Mesendoderm (in vitro differentiated cells): Measurements from ENCODE around the gene NRXN3.

Experiments
- DNase-seq: peaks from one replicate; pipeline ENCODE4 v3.0.0; 2013
- H2AK5ac ChIP-seq: 2 replicates; pipeline ENCODE4 v1.6.1; 2013; ENCODE audit warnings: low read length, inconsistent platforms
- H2BK120ac ChIP-seq: 2 replicates; pipeline ENCODE4 v1.6.1; 2013; ENCODE audit warnings: low read depth, mild to moderate bottlenecking, low read length, moderate library complexity, mixed read lengths
- H2BK15ac ChIP-seq: replicated peaks from 2 replicates; pipeline ENCODE4 v1.6.1; 2013; ENCODE audit warnings: low read depth, mild to moderate bottlenecking, moderate library complexity
- H2BK5ac ChIP-seq: 2 replicates; pipeline ENCODE4 v1.6.1; 2013; ENCODE audit warnings: low read length, inconsistent platforms
- H3K18ac ChIP-seq: 2 replicates; pipeline ENCODE4 v1.6.1; 2013; ENCODE audit warnings: mild to moderate bottlenecking, low read length, mixed read lengths
- H3K23ac ChIP-seq: one replicate; pipeline ENCODE4 v1.6.1; 2013; ENCODE audit warnings: low read length
- H3K27ac ChIP-seq: 2 replicates; pipeline ENCODE4 v1.5.1; 2013; ENCODE audit warnings: low read depth, mild to moderate bottlenecking, inconsistent platforms, low read length, moderate library complexity
- H3K27me3 ChIP-seq: 2 replicates; pipeline ENCODE4 v1.6.1; 2013; ENCODE audit warnings: low read length, control low read depth, mild to moderate bottlenecking, inconsistent platforms; ENCODE audit not compliant: insufficient read depth, poor library complexity
- H3K36me3 ChIP-seq: 2 replicates; pipeline ENCODE4 v1.6.1; 2013; ENCODE audit warnings: low read length, inconsistent platforms; ENCODE audit not compliant: control insufficient read depth, insufficient read depth
- H3K4ac ChIP-seq: one replicate; pipeline ENCODE4 v1.6.1; 2013; ENCODE audit warnings: low read depth, mild to moderate bottlenecking, low read length, moderate library complexity
- H3K4me1 ChIP-seq: 2 replicates; pipeline ENCODE4 v1.6.1; 2013; ENCODE audit warnings: low read depth, low read length, inconsistent platforms; ENCODE audit not compliant: control insufficient read depth
- H3K4me2 ChIP-seq: 2 replicates; pipeline ENCODE4 v1.6.1; 2013; ENCODE audit warnings: low read length
- H3K4me3 ChIP-seq: 2 replicates; pipeline ENCODE4 v1.5.1; 2013; ENCODE audit warnings: mild to moderate bottlenecking, low read length
- H3K56ac ChIP-seq: one replicate; pipeline ENCODE4 v1.6.1; 2013; ENCODE audit warnings: low read length
- H3K79me1 ChIP-seq: 2 replicates; pipeline ENCODE4 v1.6.1; 2013; ENCODE audit warnings: low read length, inconsistent platforms
- H3K79me2 ChIP-seq: 2 replicates; pipeline ENCODE4 v1.6.1; 2013; ENCODE audit warnings: mild to moderate bottlenecking, low read length; ENCODE audit not compliant: control insufficient read depth, insufficient read depth
- H3K9ac ChIP-seq: 2 replicates; pipeline ENCODE4 v1.6.1; 2013; ENCODE audit warnings: low read length, inconsistent platforms
- H4K5ac ChIP-seq: one replicate; pipeline ENCODE4 v1.6.1; 2013; ENCODE audit warnings: low read length
- H4K8ac ChIP-seq: one replicate; pipeline ENCODE4 v1.6.1; 2013; ENCODE audit warnings: low read depth, mild to moderate bottlenecking, control low read depth, low read length, moderate library complexity
- WGBS: extraction: QIAGEN DNeasy Blood & Tissue Kit; methylation state at CpG from one replicate; pipeline ENCODE4 v1.1.7; 2013; ENCODE audit warnings: low lambda C conversion rate, missing lambda C conversion rate; ENCODE audit not compliant: insufficient coverage; ENCODE audit errors: extremely low coverage; 5-methylcytosine and 5-hydroxymethylcytosine counted together

NRXN3 gene

DNA sequence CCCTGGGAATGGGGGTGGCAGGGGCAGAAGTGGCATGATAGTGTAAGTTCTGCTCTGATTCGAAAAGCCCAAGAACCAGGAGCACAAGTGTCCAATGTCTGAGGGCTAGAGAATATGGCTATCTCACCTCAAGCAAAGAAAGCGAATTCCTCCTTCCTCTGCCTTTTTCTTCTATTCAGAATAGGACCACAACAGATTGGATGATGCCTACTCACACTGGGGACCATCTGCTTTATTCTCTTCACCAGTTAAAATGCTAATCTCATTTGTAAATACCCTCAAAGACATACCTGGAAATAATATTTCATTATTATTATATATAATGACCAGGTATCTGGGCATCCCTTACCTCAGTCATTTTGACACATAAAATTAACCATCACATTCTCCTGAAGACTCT, 808.7 kb downstream of the NRXN3 start:
- no peak overlapping the region for H3K18ac ChIP-seq
- H3K23ac ChIP-seq: no peak overlapping the region
- DNase-seq: no peak
- H3K27me3 ChIP-seq: no peaks in the 10 kb centered on the region
- H2BK15ac ChIP-seq: no peak overlapping the region
- WGBS: no CpG with 5 or more reads among the region's 2 CpGs
- no peak overlapping the region for H3K4me2 ChIP-seq
- H2AK5ac ChIP-seq: no peak overlapping the region
- H4K8ac ChIP-seq: no peak overlapping the region
- no peak overlapping the region for H3K9ac ChIP-seq
- no peaks in the 10 kb centered on the region for H3K79me1 ChIP-seq
- no peak overlapping the region for H3K4ac ChIP-seq
- no peak overlapping the region for H2BK120ac ChIP-seq
- no peak overlapping the region for H3K4me3 ChIP-seq
- H3K27ac ChIP-seq: no peak overlapping the region
- H3K4me1 ChIP-seq: no peaks in the 10 kb centered on the region
- no peak overlapping the region for H4K5ac ChIP-seq
- no peaks in the 10 kb centered on the region for H3K79me2 ChIP-seq
- no peak overlapping the region for H2BK5ac ChIP-seq
- H3K56ac ChIP-seq: no peak overlapping the region
- H3K36me3 ChIP-seq: no peaks in the 10 kb centered on the region

DNA sequence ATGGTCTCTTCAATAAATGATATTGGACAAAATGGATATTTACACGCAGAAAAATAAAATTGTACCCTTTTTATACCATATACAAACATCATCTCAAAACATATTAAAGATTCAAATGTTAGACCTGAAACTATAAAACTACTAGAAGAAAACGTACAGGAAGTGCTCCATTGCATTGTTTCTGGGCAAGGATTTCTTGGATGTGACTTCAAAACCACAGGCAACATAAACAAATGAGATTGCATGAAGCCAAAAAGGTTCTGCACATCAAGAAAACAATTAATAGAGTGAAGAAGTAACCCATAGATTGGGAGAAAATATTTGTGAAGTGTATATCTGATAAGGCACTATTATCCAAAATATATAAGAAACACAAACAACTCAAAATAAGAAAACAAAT, 812.4 kb downstream of the NRXN3 start:
- Histone ChIP-seq H3K79me1 (no peaks in the 10 kb centered on the region), H3K56ac (no peak overlapping the region), H3K27ac (no peak overlapping the region), H3K79me2 (no peaks in the 10 kb centered on the region), H2BK15ac (no peak overlapping the region), H2BK5ac (no peak overlapping the region), H3K4me3 (no peak overlapping the region), H3K18ac (no peak overlapping the region), H3K4me1 (peaks cover 2% of the 10 kb centered on the region), H3K4ac (no peak overlapping the region), H2AK5ac (no peak overlapping the region), H2BK120ac (no peak overlapping the region), H3K23ac (no peak overlapping the region), H3K27me3 (no peaks in the 10 kb centered on the region), H4K5ac (no peak overlapping the region), H3K9ac (no peak overlapping the region), H4K8ac (no peak overlapping the region), H3K4me2 (no peak overlapping the region), H3K36me3 (no peaks in the 10 kb centered on the region)
- no CpG with 5 or more reads among the region's 2 CpGs for WGBS
- no peak for DNase-seq

DNA sequence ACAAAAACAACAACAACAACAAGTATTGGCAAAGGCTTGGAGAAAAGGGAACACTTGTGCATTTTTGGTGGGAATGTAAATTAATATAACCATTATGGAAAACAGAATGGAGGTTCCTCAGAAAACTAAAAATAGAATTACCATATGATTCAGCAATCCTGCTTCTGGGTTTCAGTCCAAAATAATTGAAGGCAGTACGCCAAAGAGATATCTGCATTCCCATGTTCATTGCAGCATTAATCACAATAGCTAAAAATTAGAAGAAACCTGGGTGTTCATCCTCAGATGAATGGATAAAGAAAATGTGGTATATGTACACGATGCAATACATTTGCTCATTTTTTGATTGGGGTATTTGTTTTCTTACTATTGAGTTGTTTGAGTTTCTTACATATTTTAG, 813.0 kb downstream of the NRXN3 start:
- Histone ChIP-seq H3K27me3 (no peaks in the 10 kb centered on the region), H2BK15ac (no peak overlapping the region), H3K4me3 (no peak overlapping the region), H3K4ac (no peak overlapping the region), H3K9ac (no peak overlapping the region), H3K79me2 (no peaks in the 10 kb centered on the region), H3K79me1 (no peaks in the 10 kb centered on the region), H4K8ac (no peak overlapping the region), H3K18ac (no peak overlapping the region), H3K23ac (no peak overlapping the region), H2BK5ac (no peak overlapping the region), H3K4me2 (no peak overlapping the region), H4K5ac (no peak overlapping the region), H2BK120ac (no peak overlapping the region), H3K56ac (no peak overlapping the region), H3K27ac (no peak overlapping the region), H2AK5ac (no peak overlapping the region), H3K4me1 (peaks cover 2% of the 10 kb centered on the region), H3K36me3 (no peaks in the 10 kb centered on the region)
- no peak for DNase-seq
- no CpG with 5 or more reads among the region's 2 CpGs for WGBS

DNA sequence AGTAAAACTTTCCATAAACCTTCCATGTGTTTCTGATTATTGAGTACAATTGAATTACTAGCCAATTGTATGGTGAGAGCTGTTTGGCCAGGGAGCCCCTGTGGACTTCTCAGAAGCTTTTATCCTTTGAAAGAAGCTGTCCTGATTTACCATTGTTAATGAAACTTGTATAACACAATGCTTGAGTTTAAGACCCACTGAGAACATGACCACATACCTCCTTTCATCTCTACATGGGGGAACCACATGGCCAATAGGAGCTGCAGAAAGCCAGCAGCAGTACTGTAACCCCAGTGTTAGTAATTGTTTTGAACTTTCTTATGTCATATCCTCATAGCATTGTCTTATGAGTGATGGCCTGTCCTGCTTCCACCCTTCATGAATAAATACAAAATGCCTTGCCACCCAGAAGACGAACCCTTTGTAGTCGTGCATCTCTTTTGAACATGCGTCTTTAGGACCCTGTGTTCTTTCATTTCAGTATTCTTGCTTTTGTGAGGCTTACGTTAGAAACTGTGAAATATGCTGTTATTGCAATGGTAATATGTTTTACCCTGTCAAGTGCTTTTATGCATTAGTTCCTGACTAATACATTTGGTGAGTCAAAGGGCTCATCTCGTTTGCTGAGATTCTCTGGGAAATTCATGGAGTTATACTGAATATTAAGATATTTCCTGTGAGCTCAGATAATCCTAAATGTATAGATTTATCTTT, 815.7 kb downstream of the NRXN3 start:
- WGBS: no CpG with 5 or more reads among the region's 5 CpGs
- H3K23ac ChIP-seq: no peak overlapping the region
- H4K5ac ChIP-seq: no peak overlapping the region
- H3K27ac ChIP-seq: no peak overlapping the region
- no peak overlapping the region for H4K8ac ChIP-seq
- H3K36me3 ChIP-seq: no peaks in the 10 kb centered on the region
- no peak overlapping the region for H3K56ac ChIP-seq
- H3K79me2 ChIP-seq: no peaks in the 10 kb centered on the region
- no peak overlapping the region for H2BK5ac ChIP-seq
- no peaks in the 10 kb centered on the region for H3K79me1 ChIP-seq
- H2BK120ac ChIP-seq: no peak overlapping the region
- H3K27me3 ChIP-seq: no peaks in the 10 kb centered on the region
- H3K9ac ChIP-seq: no peak overlapping the region
- H3K4me1 ChIP-seq: peaks cover 2% of the 10 kb centered on the region
- H2BK15ac ChIP-seq: no peak overlapping the region
- no peak overlapping the region for H2AK5ac ChIP-seq
- peak; percentile 90 for DNase-seq
- no peak overlapping the region for H3K18ac ChIP-seq
- H3K4me2 ChIP-seq: no peak overlapping the region
- no peak overlapping the region for H3K4ac ChIP-seq
- no peak overlapping the region for H3K4me3 ChIP-seq

DNA sequence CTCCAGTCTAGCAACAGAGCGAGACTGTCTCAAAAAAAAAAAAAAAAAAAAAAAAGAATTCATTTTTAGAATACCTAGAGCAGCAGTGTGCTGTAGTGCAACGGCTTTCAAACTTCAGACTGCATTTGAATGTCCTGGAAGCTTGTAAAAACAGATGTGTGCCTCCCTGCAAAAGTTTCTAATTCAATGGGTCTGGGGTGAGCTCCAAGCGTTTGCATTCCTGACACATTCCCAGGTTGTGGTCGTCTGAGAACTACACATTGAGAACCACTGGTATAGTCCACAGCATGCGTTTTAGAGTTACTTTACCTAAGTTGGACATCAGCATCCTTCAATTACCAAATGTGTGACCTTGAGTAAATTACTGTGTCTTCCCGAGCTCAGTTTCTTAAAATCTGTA, 816.8 kb downstream of the NRXN3 start:
- Histone ChIP-seq H3K4me3 (no peak overlapping the region), H3K56ac (no peak overlapping the region), H3K4ac (no peak overlapping the region), H3K4me2 (no peak overlapping the region), H2BK120ac (no peak overlapping the region), H2BK5ac (no peak overlapping the region), H3K23ac (no peak overlapping the region), H3K79me2 (no peaks in the 10 kb centered on the region), H3K27me3 (no peaks in the 10 kb centered on the region), H3K36me3 (no peaks in the 10 kb centered on the region), H3K4me1 (peaks cover 2% of the 10 kb centered on the region), H3K18ac (no peak overlapping the region), H2AK5ac (no peak overlapping the region), H2BK15ac (no peak overlapping the region), H3K27ac (no peak overlapping the region), H4K5ac (no peak overlapping the region), H3K79me1 (no peaks in the 10 kb centered on the region), H3K9ac (no peak overlapping the region), H4K8ac (no peak overlapping the region)
- DNase-seq: peak; percentile 35
- WGBS: no CpG with 5 or more reads among the region's 6 CpGs

DNA sequence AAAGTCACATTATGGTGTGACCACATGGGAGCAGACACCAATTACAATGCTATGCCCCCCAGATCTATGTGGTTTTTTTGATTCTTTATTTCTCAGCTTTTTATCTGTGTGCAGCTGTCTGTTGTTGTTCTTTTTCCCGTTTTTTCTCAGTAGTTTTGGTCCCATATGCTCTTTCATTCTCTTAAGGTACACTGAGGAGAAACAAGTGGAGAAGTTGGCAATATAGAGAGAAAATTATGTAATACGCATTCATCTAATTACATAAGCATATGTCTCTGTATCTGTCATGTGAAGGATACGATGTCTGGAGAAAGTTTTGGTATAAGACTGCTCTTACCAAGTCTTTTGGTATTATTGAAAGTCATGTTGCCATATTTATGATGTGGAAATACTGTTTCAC, 819.0 kb downstream of the NRXN3 start:
- Histone ChIP-seq H4K5ac (no peak overlapping the region), H3K4me3 (no peak overlapping the region), H3K23ac (no peak overlapping the region), H4K8ac (no peak overlapping the region), H3K4me2 (no peak overlapping the region), H3K56ac (no peak overlapping the region), H3K27me3 (no peaks in the 10 kb centered on the region), H2BK15ac (peak overlapping the region; percentile 6), H3K9ac (no peak overlapping the region), H3K36me3 (no peaks in the 10 kb centered on the region), H3K27ac (no peak overlapping the region), H3K79me2 (no peaks in the 10 kb centered on the region), H2BK5ac (no peak overlapping the region), H3K4ac (no peak overlapping the region), H2AK5ac (no peak overlapping the region), H3K18ac (no peak overlapping the region), H3K4me1 (peaks cover 2% of the 10 kb centered on the region), H2BK120ac (no peak overlapping the region), H3K79me1 (no peaks in the 10 kb centered on the region)
- no peak for DNase-seq
- WGBS: no CpG with 5 or more reads among the region's 3 CpGs
